Measurements from ENCODE around the gene ABL2.

GRCh38 chr1:179080866-179081686 lies 148.4 kb downstream of the ABL2 start:
- TF ChIP-seq, protein P1, sequence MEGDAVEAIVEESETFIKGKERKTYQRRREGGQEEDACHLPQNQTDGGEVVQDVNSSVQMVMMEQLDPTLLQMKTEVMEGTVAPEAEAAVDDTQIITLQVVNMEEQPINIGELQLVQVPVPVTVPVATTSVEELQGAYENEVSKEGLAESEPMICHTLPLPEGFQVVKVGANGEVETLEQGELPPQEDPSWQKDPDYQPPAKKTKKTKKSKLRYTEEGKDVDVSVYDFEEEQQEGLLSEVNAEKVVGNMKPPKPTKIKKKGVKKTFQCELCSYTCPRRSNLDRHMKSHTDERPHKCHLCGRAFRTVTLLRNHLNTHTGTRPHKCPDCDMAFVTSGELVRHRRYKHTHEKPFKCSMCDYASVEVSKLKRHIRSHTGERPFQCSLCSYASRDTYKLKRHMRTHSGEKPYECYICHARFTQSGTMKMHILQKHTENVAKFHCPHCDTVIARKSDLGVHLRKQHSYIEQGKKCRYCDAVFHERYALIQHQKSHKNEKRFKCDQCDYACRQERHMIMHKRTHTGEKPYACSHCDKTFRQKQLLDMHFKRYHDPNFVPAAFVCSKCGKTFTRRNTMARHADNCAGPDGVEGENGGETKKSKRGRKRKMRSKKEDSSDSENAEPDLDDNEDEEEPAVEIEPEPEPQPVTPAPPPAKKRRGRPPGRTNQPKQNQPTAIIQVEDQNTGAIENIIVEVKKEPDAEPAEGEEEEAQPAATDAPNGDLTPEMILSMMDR (IDR thresholded peaks at IDR 0.05 in 4 of 5, conservative IDR thresholded peaks at IDR 0.05 in 1 of 5), result no peak
- TF ChIP-seq POLR2A (IDR thresholded peaks at IDR 0.05), result no peak
